C1 segment of cervical spinal cord (tissue), 14 donors: ENCODE results near the gene ATP9A.
A peak's percentile ranks its signal among the peaks of the same experiment; 100 is the strongest.

Source experiments
- DNase-seq, 14 donors: peaks; one replicate each; lab custom pipeline; 2025; lab: John Stamatoyannopoulos, UW

The ATP9A gene

GRCh38 chr20:51631011-51631950 lies 136.9 kb downstream of the ATP9A start:
- no peak for DNase-seq

DNA sequence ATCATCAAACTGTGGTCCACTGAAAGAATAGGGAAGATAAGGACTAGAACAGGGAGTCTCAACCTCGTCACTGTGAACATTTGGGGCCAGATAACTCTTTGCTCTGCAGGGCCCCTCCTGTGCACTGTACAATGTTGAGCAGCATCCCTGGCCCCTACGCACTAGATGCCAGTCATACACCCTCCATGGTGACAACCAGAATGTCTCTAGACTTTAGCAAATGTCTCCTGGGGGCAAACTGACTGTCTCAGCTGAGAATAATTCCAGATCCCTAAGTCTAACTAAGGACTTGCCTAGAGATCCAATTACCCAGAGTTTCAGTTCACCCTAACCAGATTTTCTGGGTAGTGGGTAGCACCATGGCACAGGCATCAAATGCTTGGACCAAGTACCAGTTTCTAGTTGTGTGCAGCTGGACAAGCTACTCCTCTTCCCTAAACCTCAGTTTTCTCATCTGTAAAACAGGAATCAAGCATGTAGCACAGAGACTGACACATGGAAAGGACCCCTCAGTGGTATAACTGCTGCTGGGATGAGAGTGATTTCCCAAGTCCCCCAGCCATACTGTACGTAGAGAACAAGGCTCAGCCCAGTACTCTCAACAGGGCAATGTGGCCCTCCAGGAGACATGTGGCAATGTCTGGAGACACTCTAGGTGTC lies 138.7 kb downstream of the ATP9A start:
- no peak for DNase-seq

DNA sequence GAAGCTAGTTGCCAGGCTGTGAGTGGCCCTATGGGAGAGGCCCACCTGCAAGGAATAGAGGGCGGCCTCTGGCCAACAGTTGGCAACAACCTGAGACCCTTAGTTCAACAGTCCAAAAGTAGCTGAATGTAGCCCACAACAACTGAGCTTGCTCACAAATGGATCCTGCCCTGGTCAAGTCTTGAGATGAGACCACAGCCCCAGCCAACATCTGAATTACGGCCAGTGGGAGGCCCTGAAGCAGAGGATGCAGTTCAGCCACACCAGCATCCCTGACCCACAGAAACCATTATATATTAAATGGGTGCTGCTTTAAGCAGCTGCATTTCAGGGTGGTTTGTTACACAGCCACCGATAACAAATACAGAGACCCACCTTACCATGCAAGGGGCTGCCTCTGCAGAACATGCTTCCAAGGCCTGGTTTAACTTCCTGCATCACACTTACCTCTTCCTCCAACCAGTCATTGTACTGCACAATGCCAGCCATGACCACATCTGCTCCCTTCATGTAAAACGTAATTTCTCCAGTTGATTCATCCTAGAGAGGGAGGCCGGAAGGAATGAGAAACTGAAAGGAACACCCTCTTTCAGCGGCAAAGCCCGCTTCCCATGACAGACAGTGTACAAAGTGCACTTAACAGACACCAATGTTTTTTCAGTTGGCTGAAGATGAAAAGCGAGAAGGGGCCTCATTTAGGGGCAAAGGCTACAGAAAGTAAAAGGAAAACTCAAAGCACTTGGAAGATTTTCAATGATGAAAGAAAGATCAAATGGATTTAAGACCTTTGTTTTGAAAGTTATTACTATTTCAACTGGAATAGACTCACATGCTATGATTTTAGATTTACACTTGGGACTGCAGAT lies 139.4 kb downstream of the ATP9A start:
- no peak for DNase-seq

GRCh38 chr20:51627586-51627985 lies 140.6 kb downstream of the ATP9A start:
- no peak for DNase-seq

DNA sequence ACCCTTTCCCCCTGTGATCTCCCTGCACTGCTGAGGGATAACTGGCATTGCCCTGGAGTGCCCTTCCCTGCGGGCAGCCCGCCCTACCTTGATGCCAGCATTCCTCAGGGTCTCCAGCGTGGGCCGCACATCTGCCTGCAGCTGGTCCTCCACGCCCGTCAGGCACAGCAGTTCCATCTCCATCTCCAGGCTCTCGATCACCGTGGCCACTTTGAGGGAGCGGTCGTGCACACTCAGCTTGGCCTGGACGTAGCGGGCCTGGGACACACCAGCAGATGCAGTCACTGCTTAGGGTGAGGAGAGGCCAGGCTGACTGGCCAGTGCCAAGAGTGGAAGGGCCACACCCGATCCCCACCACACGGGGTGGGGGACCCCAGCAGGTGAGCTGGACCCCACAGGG lies 143.1 kb downstream of the ATP9A start:
- no peak for DNase-seq

GRCh38 chr20:51624157-51624731 lies 143.9 kb downstream of the ATP9A start:
- peak in 8 of 14 donors; percentile 1 to 61 (median 6) for DNase-seq

GRCh38 chr20:51623255-51623654 lies 144.9 kb downstream of the ATP9A start:
- no peak for DNase-seq

DNA sequence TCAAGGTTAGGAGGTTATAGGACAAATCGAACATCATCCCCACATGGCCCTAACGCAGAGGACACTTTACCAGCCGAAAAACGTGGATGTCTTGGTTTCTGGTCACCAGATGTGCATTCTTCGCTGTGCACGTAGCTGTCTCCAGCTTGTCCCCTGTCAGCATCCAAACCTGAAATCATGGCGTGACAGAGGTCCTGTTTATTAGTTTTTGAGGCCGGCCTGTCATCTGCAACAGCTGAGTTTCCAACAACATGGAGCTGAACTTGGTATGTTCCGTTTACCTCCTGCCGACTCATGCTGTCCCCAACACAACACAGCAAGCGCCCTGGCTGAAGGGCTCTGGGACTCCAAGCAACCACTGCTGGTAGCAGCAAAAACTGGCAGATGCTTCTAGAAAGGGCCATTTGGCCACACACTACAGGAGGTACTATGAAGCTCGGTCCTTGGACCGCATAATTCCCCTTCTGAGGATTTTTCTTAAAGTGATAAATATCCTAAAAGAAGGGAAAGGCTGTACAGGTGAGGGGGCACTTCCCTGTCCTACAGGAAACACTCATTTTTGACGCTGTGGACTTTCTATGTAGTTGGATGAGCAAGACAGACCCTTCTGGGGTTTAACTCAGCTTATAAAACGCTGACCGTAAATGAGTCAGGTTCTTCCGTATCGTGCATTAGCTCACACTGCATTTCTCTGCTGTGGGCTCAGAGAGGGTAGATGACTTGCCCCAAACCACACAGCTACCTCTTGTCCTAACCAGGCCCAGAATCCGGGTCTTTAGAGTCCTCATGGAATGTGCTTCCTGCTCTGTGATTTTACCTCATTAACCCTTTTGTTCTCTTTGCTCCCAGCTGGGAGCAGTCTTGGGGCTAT lies 146.0 kb downstream of the ATP9A start:
- DNase-seq: peak in 2 of 14 donors; percentile 9 to 92

DNA sequence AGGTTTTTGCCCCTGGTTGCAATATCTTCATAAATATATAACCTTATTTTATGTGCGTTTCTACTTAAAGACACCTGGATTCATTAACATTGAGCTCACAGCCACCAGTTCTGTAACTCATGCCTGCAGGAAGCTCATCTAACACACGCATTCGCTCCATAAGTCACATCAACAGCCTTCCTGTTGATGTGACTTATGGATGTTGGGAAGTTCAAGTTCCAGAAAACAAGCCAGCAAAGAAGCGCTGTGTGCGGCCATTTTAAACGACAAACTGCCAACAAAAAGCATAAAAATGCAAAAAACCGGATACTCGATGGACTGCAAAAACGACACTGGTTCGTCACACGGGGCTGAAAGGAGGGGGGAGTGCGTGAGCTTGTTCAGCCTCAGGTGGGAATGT lies 147.8 kb downstream of the ATP9A start:
- no peak for DNase-seq

DNA sequence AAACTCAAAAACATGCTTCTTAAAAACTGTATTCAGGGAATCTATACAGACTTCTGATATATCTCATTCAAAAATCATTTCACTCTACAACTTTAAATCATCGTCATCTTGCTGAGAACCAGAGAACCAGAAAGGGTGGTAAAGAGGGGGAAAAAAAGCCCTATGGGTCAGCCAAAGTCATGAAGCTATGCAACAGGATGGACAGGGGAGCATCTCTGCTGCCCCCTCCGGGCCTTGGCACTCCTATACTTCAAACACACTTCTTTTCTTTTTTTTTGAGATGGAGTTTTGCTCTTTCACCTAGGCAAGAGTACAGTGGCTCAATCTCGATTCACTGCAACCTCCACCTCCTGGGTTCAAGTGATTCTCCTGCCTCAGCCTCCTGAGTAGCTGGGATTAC lies 152.1 kb downstream of the ATP9A start:
- DNase-seq: no peak

DNA sequence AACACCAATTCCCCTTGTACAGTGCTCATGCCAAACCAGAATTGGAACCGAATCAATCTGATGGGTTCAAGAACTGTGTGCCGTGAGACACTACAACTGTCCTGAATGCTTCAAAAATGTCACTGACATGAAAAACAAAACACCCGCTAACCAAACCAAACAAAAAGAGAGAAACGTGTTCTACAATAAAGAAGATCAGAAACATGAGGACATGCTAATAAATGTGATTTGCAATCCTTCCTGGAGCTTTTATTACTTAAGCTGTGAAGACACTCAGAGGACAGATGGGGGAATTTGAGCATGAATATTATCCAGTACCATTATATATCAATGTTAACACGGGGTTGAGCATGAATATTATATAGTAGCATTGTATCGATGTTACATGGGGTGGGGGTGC lies 153.5 kb downstream of the ATP9A start:
- no peak for DNase-seq

GRCh38 chr20:51613580-51613979 lies 154.6 kb downstream of the ATP9A start:
- DNase-seq: no peak

GRCh38 chr20:51612896-51613295 lies 155.3 kb downstream of the ATP9A start:
- no peak for DNase-seq

DNA sequence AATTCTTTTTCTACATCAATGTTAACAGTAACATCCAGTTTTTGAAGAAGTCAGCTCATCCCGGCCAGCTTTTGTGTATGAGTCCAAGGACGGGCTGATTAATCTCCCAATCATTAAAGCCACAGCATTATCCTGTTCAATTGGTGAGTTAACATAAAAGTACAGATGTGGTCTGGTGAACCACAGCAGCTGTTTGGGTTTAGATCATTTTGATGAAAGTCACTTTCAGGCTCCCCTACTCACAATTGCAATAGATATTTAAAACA lies 156.6 kb downstream of the ATP9A start:
- no peak for DNase-seq

DNA sequence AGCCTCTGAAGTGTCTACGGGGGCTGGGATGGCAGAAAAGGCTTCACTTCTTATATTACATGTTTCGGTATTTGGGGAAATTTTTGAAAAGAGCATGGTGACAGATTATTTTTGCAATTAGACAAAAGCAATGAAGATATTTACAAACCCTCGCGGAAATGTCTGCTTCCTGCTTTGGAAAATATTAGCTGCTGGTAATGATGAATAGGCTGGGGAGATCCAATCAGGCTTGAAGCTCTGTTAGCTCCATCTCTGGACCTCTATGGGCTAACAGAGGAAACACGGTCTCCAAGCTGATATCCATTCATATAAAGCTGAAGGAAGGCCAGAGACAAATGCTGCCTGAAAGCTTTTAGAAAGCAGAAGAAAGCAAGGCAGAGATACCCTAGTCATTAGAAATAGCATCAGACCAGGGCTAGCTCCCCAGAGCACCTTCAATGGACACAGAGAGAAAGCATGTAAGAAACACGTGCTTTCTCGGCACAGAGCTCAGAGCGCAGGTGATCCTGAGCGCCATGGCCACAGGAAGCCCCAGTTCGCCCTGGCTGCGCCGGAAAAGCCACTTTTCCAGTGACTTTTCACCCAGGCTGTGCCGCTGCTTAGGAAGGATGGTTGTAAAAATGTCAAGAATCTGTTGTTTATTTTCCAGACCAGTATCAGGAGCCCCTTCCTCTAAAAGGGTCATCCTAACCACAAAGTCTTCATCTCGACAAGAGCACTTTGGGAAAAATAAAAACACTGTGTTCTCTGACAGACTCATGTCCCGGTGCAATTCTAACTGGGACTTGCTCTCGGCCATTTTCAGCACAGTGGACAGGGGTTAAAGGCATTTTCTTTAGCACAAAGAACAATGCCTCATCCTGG lies 157.2 kb downstream of the ATP9A start:
- no peak for DNase-seq

DNA sequence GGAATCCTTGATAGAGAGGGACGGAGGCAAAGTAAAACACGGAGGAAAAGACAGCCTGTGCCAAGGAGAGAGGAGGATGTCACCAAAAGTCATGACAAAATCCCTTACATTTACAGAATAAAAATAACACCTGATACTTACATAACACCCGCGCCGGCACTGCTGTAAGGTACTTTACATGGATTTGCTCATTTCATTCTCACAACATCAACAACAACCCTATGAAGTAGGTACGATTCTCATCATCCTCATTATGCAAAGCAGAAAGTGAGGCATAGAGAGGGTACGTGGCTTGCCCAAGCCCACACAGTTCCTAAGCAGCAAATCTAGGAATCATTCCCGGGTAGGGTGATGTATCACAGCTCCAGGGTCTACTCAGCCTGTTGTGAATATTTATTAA lies 158.1 kb downstream of the ATP9A start:
- no peak for DNase-seq

DNA sequence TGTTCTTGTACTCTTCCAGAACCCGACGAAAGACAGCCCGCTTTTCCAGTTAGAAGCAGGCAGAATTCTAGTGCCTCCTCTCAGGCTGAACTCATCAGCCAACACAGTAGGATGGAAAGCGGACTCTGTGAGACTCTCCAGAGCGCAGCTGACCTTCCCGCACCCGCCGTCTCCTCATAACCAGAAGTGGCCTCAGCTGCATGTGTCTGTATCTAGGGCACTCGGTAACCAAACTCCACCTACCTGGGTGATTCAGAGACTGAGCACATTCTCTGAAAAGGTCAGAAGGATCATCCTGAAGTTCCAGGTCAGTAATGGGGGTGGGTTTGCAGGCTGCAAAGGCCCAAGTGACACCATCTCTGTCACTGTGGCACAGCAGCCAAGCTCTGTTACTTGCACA lies 158.9 kb downstream of the ATP9A start:
- DNase-seq: no peak

DNA sequence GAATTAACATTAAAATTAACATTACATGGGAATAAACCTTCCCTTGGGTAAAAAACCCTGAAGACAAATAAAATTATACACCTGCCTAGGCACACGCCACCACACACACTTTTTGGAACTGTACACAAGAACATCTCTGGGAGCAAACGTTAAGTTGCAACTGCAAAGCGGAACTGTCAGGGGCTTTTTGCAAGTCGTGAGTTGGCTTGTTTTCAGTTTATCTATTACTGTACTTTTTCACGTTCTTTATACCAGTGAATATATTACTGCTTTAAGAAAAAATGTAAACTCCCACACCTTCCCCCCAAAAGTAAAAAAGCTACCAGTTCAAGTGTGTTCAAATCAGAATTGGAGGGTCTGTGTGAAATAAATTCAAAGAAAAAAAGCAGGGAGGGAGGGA lies 160.1 kb downstream of the ATP9A start:
- no peak for DNase-seq

- no peak for DNase-seq
Observed at GRCh38 chr20:51607170-51607569, 161.0 kb downstream of the ATP9A start.

DNA sequence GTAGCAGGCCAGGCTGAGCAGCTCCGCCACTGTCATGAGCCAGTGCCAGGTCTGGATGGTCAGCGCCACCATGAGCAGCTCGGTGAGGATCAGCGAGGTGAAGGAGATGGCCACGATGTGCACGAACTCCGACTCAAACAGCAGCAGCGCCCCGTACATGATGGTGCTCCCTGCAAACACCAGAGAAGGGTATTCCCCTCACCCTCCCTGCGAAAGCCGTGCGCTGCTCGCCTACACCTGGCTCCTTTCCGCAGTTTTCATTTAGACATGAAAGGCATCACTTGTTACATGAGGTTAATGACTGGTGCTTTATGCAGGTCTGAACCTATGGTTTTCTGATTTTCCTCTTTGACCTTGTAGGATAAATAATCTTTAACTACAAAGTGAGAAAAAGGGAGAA lies 163.3 kb downstream of the ATP9A start:
- DNase-seq: no peak
